OCI-LY7 (cell line): ENCODE data around the gene MTHFS. TPM values are rescaled to one million over a fixed set of nuclear protein-coding genes. Genes with fewer than 3 reads are reported as not detected.
A peak's percentile ranks its signal among the peaks of the same experiment; 100 is the strongest.

ENCODE experiments used
- BruUV-seq: library from RNA; stranded (reverse); fragments of 400-500 nt; replicated peaks from 2 replicates; lab custom pipeline; 2021; lab: Mats Ljungman, UMichigan
- CTCF ChIA-PET: fragments of 300-600 bp; sonication (Branson Sonifier 250); formaldehyde crosslinking; loops from one replicate; lab custom pipeline; 2022; ENCODE audit warnings: antibody characterized with exemption; ENCODE audit not compliant: unreplicated experiment; lab: Charles Lee
- POLR2A ChIA-PET: fragments of 300-600 bp; sonication (Branson Sonifier 250); formaldehyde crosslinking; loops from one replicate; lab custom pipeline; 2022; ENCODE audit warnings: antibody characterized with exemption; lab: Charles Lee
- DNase-seq: peaks from one replicate; pipeline ENCODE4 v3.0.0-alpha.2; 2015; ENCODE audit warnings: low spot score
- H2AFZ ChIP-seq: fragments of 200-600 bp; sonication (generic), shearing (Covaris generic); 2 replicates; pipeline ENCODE4 v1.6.1; 2014; ENCODE audit warnings: mild to moderate bottlenecking, antibody characterized with exemption, low read length, moderate library complexity
- H3K27ac ChIP-seq: fragments of 200-600 bp; sonication (generic); 2 replicates; pipeline ENCODE4 v1.5.1; 2014; ENCODE audit warnings: mixed run types, low read depth, mild to moderate bottlenecking, moderate library complexity, low read length, inconsistent platforms; ENCODE audit not compliant: poor library complexity, severe bottlenecking
- H3K36me3 ChIP-seq: fragments of 200-600 bp; sonication (generic); 2 replicates; pipeline ENCODE4 v1.6.1; 2014; ENCODE audit warnings: mild to moderate bottlenecking, antibody characterized with exemption, low read length, moderate library complexity, mixed read lengths; ENCODE audit not compliant: insufficient read depth
- H3K4me1 ChIP-seq: fragments of 200-600 bp; sonication (generic); 2 replicates; pipeline ENCODE4 v1.5.1; 2014; ENCODE audit warnings: mild to moderate bottlenecking, low read length; ENCODE audit not compliant: insufficient read depth, poor library complexity, severe bottlenecking
- H3K4me2 ChIP-seq: fragments of 200-600 bp; sonication (generic); 2 replicates; pipeline ENCODE4 v1.6.1; 2014; ENCODE audit warnings: mild to moderate bottlenecking, low read length
- H3K4me3 ChIP-seq: fragments of 200-600 bp; sonication (generic); 2 replicates; pipeline ENCODE4 v1.5.1; 2014; ENCODE audit warnings: mild to moderate bottlenecking, low read depth, low read length; ENCODE audit not compliant: poor library complexity, severe bottlenecking
- H3K79me2 ChIP-seq: fragments of 200-600 bp; sonication (generic); 2 replicates; pipeline ENCODE4 v1.6.1; 2016; ENCODE audit warnings: low read depth, mild to moderate bottlenecking, low read length, moderate library complexity, mixed read lengths; ENCODE audit not compliant: insufficient read depth
- H3K9me2 ChIP-seq: fragments of 200-600 bp; sonication (generic); 2 replicates; pipeline ENCODE4 v1.6.1; 2016; ENCODE audit warnings: mild to moderate bottlenecking, low read length, mixed read lengths; ENCODE audit not compliant: insufficient read depth
- H3K9me3 ChIP-seq: fragments of 200-600 bp; sonication (generic); 2 replicates; pipeline ENCODE4 v1.6.1; 2014; ENCODE audit warnings: mild to moderate bottlenecking, mixed run types, low read length, mixed read lengths
- H4K20me1 ChIP-seq: fragments of 200-600 bp; sonication (generic); 2 replicates; pipeline ENCODE4 v1.6.1; 2014; ENCODE audit warnings: mild to moderate bottlenecking, antibody characterized with exemption, low read length, moderate library complexity, mixed read lengths; ENCODE audit not compliant: insufficient read depth
- EZH2phosphoT487 ChIP-seq: fragments of 200-600 bp; sonication (generic); IDR thresholded peaks from 2 replicates; pipeline ENCODE4 v1.6.1; 2018; ENCODE audit warnings: low read depth, borderline replicate concordance, mild to moderate bottlenecking, mixed run types, antibody characterized with exemption, low read length, moderate library complexity, mixed read lengths
- intact Hi-C: fragments of 100-400 bp; cut with micrococcal nuclease; formaldehyde crosslinking; loops from one replicate; pipeline ENCODE4 v1.10.0; 2022; ENCODE audit not compliant: unreplicated experiment
- total RNA-seq, 2 experiments: library from RNA; depleted of rRNA in 1 of 2; stranded (reverse); fragments of >200 nt in 1 of 2; shearing (Covaris generic) in 1 of 2; gene quantifications; 2 replicates each; pipeline ENCODE4 v1.2.3, GENCODE V29; 2014 to 2022
- TF ChIP-seq, protein P1 (sequence below): fragments of 200-600 bp; sonication (generic); conservative IDR thresholded peaks from 2 replicates; pipeline ENCODE4 v1.5.1; 2014; ENCODE audit warnings: mild to moderate bottlenecking, antibody characterized with exemption, low read length, moderate library complexity, mixed read lengths

MTHFS gene
- total RNA-seq, 2 experiments from 2014 or later: 12.4 to 32.3 TPM

DNA sequence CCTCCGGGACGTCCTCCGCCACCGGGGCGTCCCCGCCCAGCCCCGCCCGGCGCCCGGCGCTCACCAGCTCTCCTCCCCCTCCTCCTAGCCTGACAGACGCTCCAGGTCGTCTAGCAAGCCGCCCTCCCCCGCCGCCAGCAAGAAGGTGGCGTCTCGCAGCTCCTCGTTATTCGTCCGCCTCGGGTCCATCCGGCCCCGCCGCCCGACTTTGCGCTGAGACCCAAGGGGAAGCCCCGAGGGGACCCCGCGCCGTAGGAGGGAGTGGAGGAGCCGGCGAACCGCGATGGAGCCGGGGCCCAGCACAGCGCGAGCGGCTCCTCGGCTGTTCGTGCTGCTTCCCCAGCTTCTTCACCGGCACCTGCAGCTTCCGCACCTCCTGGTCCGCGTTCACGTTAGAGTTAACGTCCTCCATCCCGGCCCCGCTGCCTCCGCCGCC is 26.3 kb upstream of the MTHFS start:
- Histone ChIP-seq H3K9me3 (peaks cover 39% of the 10 kb centered on the region), H3K4me3 (peak overlapping the region; percentile 84), H3K4me2 (peak overlapping the region; percentile 85), H3K79me2 (peaks cover 29% of the 10 kb centered on the region), H3K4me1 (peaks cover 17% of the 10 kb centered on the region), H2AFZ (peak overlapping the region; percentile 58; the same call in 1 of the 2 replicates), H4K20me1 (no peaks in the 10 kb centered on the region), H3K36me3 (peaks cover 43% of the 10 kb centered on the region), H3K9me2 (no peaks in the 10 kb centered on the region), H3K27ac (peak overlapping the region; percentile 86)
- ChIA-PET CTCF (interaction anchor here (0.6 to 1.0 kb wide), 3 partner anchors 17 to 1230 kb away, joined by 3 to 4 read pairs (median 4); no protein-coding TSS in a partner anchor), POLR2A (interaction anchor here (0.5 to 3.8 kb wide), 14 partner anchors 10 to 238 kb away, joined by 3 to 22 read pairs (median 4); partner anchors contain the start of gene MTHFS)
- intact Hi-C loops: loop anchor here (2.0 to 5.0 kb wide), 5 partner anchors 26 to 229 kb away; partner anchors contain the start of genes FAH, MTHFS and ZFAND6
- peak; percentile 74 for DNase-seq
- BruUV-seq: no TSS peak
- TF ChIP-seq, protein P1, sequence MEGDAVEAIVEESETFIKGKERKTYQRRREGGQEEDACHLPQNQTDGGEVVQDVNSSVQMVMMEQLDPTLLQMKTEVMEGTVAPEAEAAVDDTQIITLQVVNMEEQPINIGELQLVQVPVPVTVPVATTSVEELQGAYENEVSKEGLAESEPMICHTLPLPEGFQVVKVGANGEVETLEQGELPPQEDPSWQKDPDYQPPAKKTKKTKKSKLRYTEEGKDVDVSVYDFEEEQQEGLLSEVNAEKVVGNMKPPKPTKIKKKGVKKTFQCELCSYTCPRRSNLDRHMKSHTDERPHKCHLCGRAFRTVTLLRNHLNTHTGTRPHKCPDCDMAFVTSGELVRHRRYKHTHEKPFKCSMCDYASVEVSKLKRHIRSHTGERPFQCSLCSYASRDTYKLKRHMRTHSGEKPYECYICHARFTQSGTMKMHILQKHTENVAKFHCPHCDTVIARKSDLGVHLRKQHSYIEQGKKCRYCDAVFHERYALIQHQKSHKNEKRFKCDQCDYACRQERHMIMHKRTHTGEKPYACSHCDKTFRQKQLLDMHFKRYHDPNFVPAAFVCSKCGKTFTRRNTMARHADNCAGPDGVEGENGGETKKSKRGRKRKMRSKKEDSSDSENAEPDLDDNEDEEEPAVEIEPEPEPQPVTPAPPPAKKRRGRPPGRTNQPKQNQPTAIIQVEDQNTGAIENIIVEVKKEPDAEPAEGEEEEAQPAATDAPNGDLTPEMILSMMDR: no peak
- TF ChIP-seq EZH2phosphoT487: no peak

DNA sequence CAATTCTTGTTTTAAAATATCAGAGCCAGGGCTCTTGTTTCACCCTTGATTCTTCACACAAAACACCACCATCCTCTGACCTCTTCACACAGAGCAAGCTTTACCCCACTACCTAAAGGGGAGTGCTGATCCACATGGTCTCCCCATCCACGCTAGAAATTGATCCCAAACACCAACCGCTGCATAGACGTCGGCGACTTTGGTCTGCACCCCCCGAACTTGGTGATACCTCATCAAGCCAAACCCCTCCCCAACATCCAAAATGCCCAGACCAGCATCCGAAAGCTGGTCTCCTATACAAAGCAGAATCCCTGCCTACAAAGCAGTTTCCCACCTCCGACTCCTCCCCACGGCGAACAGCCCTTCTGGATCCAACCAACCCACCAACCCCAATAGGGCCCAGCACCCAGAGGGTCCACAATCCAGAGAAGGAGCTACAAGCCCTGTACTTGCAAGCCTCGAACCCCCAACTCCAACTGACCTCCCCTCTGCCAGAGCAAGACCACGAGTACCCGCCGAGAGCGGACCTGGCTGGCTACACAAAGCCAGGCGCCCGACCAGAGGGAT is 25.8 kb upstream of the MTHFS start:
- Histone ChIP-seq H3K4me3 (peak overlapping the region; percentile 84), H3K4me1 (peaks cover 17% of the 10 kb centered on the region), H3K9me2 (no peaks in the 10 kb centered on the region), H2AFZ (no peak overlapping the region), H3K4me2 (peak overlapping the region; percentile 85), H3K36me3 (peaks cover 48% of the 10 kb centered on the region), H4K20me1 (no peaks in the 10 kb centered on the region), H3K27ac (peak overlapping the region; percentile 86), H3K9me3 (peaks cover 44% of the 10 kb centered on the region), H3K79me2 (peaks cover 29% of the 10 kb centered on the region)
- DNase-seq: no peak
- ChIA-PET CTCF (interaction anchor here (1.0 kb wide), 1 partner anchor 16 kb away, joined by 3 read pairs; no protein-coding TSS in a partner anchor), POLR2A (interaction anchor here (0.9 to 3.8 kb wide), 13 partner anchors 9 to 239 kb away, joined by 3 to 22 read pairs (median 3); partner anchors contain the start of gene MTHFS)
- TF ChIP-seq EZH2phosphoT487: no peak
- TF ChIP-seq, protein P1: no peak
- intact Hi-C loops: loop anchor here (2.0 to 5.0 kb wide), 5 partner anchors 26 to 230 kb away; partner anchors contain the start of genes FAH, MTHFS and ZFAND6
- no TSS peak for BruUV-seq
